Measurements from ENCODE around the gene DNAH11. TPM values are rescaled to one million over a fixed set of nuclear protein-coding genes. Genes with fewer than 3 reads are reported as not detected.

The DNAH11 gene
- total RNA-seq, 2 donors from 2014 or later: 1.6 to 13.3 TPM

DNA sequence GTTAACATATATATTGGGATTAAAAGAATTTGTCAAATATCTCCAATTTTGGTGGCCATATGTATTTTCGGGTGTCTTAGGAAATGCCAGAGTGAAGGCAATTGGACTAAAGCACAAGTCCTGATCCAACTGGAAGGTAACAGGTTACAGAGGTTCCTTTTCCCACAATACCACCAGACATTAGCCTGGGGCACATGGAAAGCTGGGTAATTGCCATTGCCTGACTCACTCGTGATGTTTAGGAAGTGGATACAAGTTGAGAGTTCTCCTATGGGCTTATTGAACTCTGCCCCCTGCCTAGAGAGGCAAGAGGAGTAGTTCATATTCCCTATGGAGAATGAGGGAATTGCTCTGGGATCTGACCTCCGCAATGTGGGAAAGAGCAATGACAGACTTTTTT, 5.7 kb downstream of the DNAH11 start:
- Histone ChIP-seq H3K4me1 (replicated peaks) (no peaks in the 10 kb centered on the region), H3K27ac (no peak overlapping the region), H3K27me3 (replicated peaks; ENCODE audit: insufficient read depth) (no peaks in the 10 kb centered on the region), H3K4me3 (no peak overlapping the region), H3K9me3 (no peaks in the 10 kb centered on the region), H3K36me3 (no peaks in the 10 kb centered on the region)
- TF ChIP-seq POLR2A (IDR thresholded peaks at IDR 0.05) (no peak), POLR2AphosphoS5 (IDR thresholded peaks at IDR 0.05) (no peak)
- 71% methylated on average over 3 of the region's 3 CpGs for WGBS
- no peak for DNase-seq (ENCODE audit: low spot score)
- intact Hi-C loops (cut with DNase I): no loop called here

DNA sequence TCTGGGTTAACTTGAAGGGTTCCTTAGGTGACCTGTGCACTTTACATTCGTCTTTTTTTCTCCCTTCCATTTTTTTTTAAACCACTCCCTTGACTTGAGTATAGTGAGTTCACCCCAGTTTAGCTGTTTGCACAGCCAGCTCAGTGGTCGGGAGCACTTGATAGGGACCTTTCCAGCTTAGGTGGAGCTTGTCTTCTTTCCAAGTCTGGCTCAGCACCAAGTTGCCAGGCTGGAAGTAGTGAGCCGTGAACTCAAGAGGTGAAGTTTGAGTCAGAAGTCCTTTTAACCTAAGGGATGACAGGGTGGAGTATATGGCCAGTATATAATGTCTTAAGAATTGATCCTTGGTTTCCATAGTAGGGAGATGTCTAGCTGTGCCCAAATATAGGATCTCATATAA, 7.2 kb downstream of the DNAH11 start:
- WGBS: 83% methylated on average over 3 of the region's 3 CpGs

GRCh38 chr7:21550821-21551531, 8.1 kb downstream of the DNAH11 start:
- intact Hi-C loops (cut with DNase I): no loop called here
- WGBS: 45% methylated on average over 6 of the region's 6 CpGs
- Histone ChIP-seq H3K4me3 (no peak overlapping the region), H3K9me3 (no peaks in the 10 kb centered on the region), H3K4me1 (replicated peaks) (no peaks in the 10 kb centered on the region), H3K27ac (no peak overlapping the region), H3K27me3 (replicated peaks; ENCODE audit: insufficient read depth) (no peaks in the 10 kb centered on the region), H3K36me3 (no peaks in the 10 kb centered on the region)
- TF ChIP-seq POLR2AphosphoS5 (IDR thresholded peaks at IDR 0.05) (peak; percentile 23), POLR2A (IDR thresholded peaks at IDR 0.05) (no peak), CTCF (IDR thresholded peaks at IDR 0.05) (peak in 1 of 4 experiments; percentile 11)
- peak; percentile 39 for DNase-seq (ENCODE audit: low spot score)

More for the DNA sequence above, 7.2 kb downstream of the DNAH11 start:
- Histone ChIP-seq H3K27me3 (replicated peaks; ENCODE audit: insufficient read depth) (no peaks in the 10 kb centered on the region), H3K9me3 (no peaks in the 10 kb centered on the region), H3K4me3 (no peak overlapping the region), H3K36me3 (no peaks in the 10 kb centered on the region), H3K4me1 (replicated peaks) (no peaks in the 10 kb centered on the region), H3K27ac (no peak overlapping the region)
- intact Hi-C loops (cut with DNase I): no loop called here
- TF ChIP-seq POLR2AphosphoS5 (IDR thresholded peaks at IDR 0.05): no peak
- no peak for TF ChIP-seq POLR2A (IDR thresholded peaks at IDR 0.05)
- TF ChIP-seq CTCF (IDR thresholded peaks at IDR 0.05): no peak
- no peak for DNase-seq (ENCODE audit: low spot score)

- H3K27me3 ChIP-seq (replicated peaks; ENCODE audit: insufficient read depth): no peaks in the 10 kb centered on the region
- no peak overlapping the region for H3K4me3 ChIP-seq
- no peaks in the 10 kb centered on the region for H3K9me3 ChIP-seq
- no peak overlapping the region for H3K27ac ChIP-seq
- WGBS: 90% methylated on average over 1 of the region's 1 CpG
- no peak for TF ChIP-seq POLR2AphosphoS5 (IDR thresholded peaks at IDR 0.05)
- TF ChIP-seq POLR2A (IDR thresholded peaks at IDR 0.05): no peak
- no peak for TF ChIP-seq CTCF (IDR thresholded peaks at IDR 0.05)
- intact Hi-C loops (cut with DNase I): no loop called here
- H3K4me1 ChIP-seq (replicated peaks): no peaks in the 10 kb centered on the region
- no peaks in the 10 kb centered on the region for H3K36me3 ChIP-seq
- no peak for DNase-seq (ENCODE audit: low spot score)
Observed at GRCh38 chr7:21562385-21562784, 19.5 kb downstream of the DNAH11 start.

GRCh38 chr7:21565614-21566013, 22.8 kb downstream of the DNAH11 start:
- Histone ChIP-seq H3K4me3 (no peak overlapping the region), H3K4me1 (replicated peaks) (no peaks in the 10 kb centered on the region), H3K36me3 (no peaks in the 10 kb centered on the region), H3K27ac (no peak overlapping the region), H3K9me3 (no peaks in the 10 kb centered on the region), H3K27me3 (replicated peaks; ENCODE audit: insufficient read depth) (no peaks in the 10 kb centered on the region)
- TF ChIP-seq POLR2A (IDR thresholded peaks at IDR 0.05): no peak
- no peak for TF ChIP-seq CTCF (IDR thresholded peaks at IDR 0.05)
- TF ChIP-seq POLR2AphosphoS5 (IDR thresholded peaks at IDR 0.05): no peak
- WGBS: 83% methylated on average over 7 of the region's 7 CpGs
- no peak for DNase-seq (ENCODE audit: low spot score)
- intact Hi-C loops (cut with DNase I): no loop called here

Data from prostate gland (tissue), 2 donors.